K562 (cell line): ENCODE measurements around the gene DHRS3. TPM values are rescaled to one million over a fixed set of nuclear protein-coding genes. Genes with fewer than 3 reads are reported as not detected.
A peak's percentile ranks its signal among the peaks of the same experiment; 100 is the strongest.

Experiments used
- AFF4 ChIP-seq: sonication (generic); formaldehyde crosslinking; IDR thresholded peaks from 2 replicates; pipeline ENCODE4 v1.8.0; 2023; ENCODE audit warnings: mild to moderate bottlenecking, missing genetic modification reagents
- ARNT ChIP-seq, 2 experiments: fragments of 450-650 bp; IDR thresholded peaks; 2 replicates each; pipeline ENCODE4 v1.6.1; 2016; ENCODE audit warnings: mild to moderate bottlenecking in 1 of 2
- CCNT2 ChIP-seq: IDR thresholded peaks from 2 replicates; pipeline ENCODE4 v1.6.1; 2011; ENCODE audit warnings: borderline replicate concordance, low read depth, mild to moderate bottlenecking, moderate library complexity, mixed read lengths, low read length; ENCODE audit not compliant: insufficient read length; ENCODE audit errors: extremely low read depth
- CTBP1 ChIP-seq: fragments of 450-650 bp; IDR thresholded peaks from 2 replicates; pipeline ENCODE4 v1.6.1; 2016; ENCODE audit warnings: borderline replicate concordance
- EHMT2 ChIP-seq: fragments of 450-650 bp; IDR thresholded peaks from 2 replicates; pipeline ENCODE4 v1.6.1; 2018; ENCODE audit warnings: antibody characterized with exemption
- EP300 ChIP-seq: IDR thresholded peaks from 2 replicates; pipeline ENCODE4 v1.6.1; 2012; ENCODE audit warnings: low read length, improper control_type of control experiment
- HSF4 ChIP-seq: fragments of 250-450 bp; sonication (Bioruptor Pico); IDR thresholded peaks from 2 replicates; pipeline ENCODE4 v2.1.2; 2022; ENCODE audit warnings: mild to moderate bottlenecking, moderate library complexity, borderline replicate concordance
- MYC ChIP-seq, 2 experiments: fragments of 250-450 bp in 1 of 2; sonication (Bioruptor Pico) in 1 of 2; IDR thresholded peaks; 2 replicates each; pipeline versions ENCODE4 v1.5.1 to v1.6.1; 2012 to 2021; ENCODE audit warnings: low read depth in 2 of 2, borderline replicate concordance in 1 of 2, improper control_type of control experiment in 1 of 2, low read length in 1 of 2, mild to moderate bottlenecking in 1 of 2, moderate library complexity in 1 of 2
- PHTF2 ChIP-seq: fragments of 250-450 bp; sonication (Bioruptor Pico); IDR thresholded peaks from 2 replicates; pipeline ENCODE4 v1.5.0; 2021; ENCODE audit warnings: mild to moderate bottlenecking
- REST ChIP-seq, 2 experiments: fragments of 450-650 bp; formaldehyde crosslinking in 1 of 2; IDR thresholded peaks; 2 replicates each; pipeline versions ENCODE4 v1.4.0 to v1.6.1; 2014 to 2020; ENCODE audit warnings: mild to moderate bottlenecking in 2 of 2, borderline replicate concordance in 1 of 2, low read depth in 1 of 2
- SMARCE1 ChIP-seq: fragments of 450-650 bp; IDR thresholded peaks from 2 replicates; pipeline ENCODE4 v1.7.1; 2016; ENCODE audit warnings: mild to moderate bottlenecking
- SOX6 ChIP-seq: fragments of 450-650 bp; IDR thresholded peaks from 2 replicates; pipeline ENCODE4 v1.6.1; 2014; ENCODE audit warnings: mild to moderate bottlenecking
- ZNF57 ChIP-seq: fragments of 450-650 bp; formaldehyde crosslinking; IDR thresholded peaks from 2 replicates; pipeline ENCODE4 v1.4.0; 2020; ENCODE audit warnings: mild to moderate bottlenecking, moderate library complexity
- polyA plus RNA-seq, 8 experiments: library from polyadenylated mRNA; depleted of rRNA in 4 of 8; stranded (reverse) in 5 of 8; unstranded in 3 of 8; fragments of >200 nt; fragmentation: Nextera tagmentation in 2 of 8; fragmentation: Illumina TruSeq in 1 of 8; extraction: Ambion mirVana in 2 of 8; extraction: Trizol in 1 of 8; gene quantifications; 2 replicates each; pipeline versions ENCODE4 v1.2.1 to v1.2.3, GENCODE V29; 2011 to 2014; ENCODE audit warnings: inconsistent platforms in 1 of 8, missing spikeins in 1 of 8
- total RNA-seq, 7 experiments: library from RNA; depleted of rRNA in 6 of 7; stranded (reverse); fragments of >200 nt in 6 of 7; fragmentation: Illumina TruSeq in 2 of 7; extraction: Trizol in 2 of 7; gene quantifications; 2 replicates each; pipeline versions ENCODE4 v1.2.1 to v1.2.3, GENCODE V29; 2011 to 2021; ENCODE audit warnings: low replicate concordance in 1 of 7
- TF ChIP-seq, protein P1 (sequence below): sonication (generic); formaldehyde crosslinking; IDR thresholded peaks from 2 replicates; pipeline ENCODE4 v1.8.0; 2022; ENCODE audit warnings: missing genetic modification reagents, mild to moderate bottlenecking, borderline replicate concordance

The DHRS3 gene
- total and polyA plus RNA-seq, 9 of the 15 experiments (the other 6 are each of a cell fraction or from before 2014, with no cell fraction given) = 21.0 to 116 (median 58.7) TPM

DNA sequence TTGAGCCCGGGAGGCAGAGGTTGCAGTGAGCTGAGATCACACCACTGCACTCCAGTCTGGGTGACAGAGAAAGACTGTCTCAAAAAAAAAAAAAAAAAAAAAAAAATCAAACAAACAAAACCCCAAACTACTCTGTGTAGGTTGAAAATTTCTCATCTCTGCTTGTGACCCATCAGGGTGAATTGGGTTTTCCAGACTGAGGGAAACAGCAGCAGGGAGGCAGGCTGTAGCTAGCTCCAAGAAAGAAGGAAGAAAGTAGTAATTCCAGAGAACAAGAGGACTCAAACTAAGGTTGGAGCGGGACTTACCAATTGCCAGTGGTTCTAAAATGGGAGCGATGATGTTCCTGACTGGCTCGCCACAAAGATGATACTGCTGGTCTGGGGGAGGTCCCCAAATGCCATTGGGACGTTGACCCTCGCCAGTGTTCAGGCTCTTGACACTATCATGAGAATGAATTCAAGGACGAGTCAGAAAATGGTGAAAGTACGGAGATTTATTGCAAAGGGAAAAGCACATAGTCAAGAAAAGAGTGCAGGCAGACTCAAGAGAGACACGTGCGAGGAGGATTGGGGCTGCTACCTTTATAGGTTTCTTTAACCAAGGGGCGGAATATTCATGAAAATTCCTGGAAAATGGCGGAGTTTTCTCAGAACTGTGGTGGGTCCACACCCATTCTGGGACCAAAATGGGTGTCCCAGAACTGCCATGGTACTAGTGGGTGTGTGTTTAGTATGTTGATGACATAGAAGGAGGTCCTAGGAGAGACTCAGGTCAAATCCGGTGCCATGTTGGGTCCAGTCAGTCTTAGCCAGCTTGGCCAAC lies 39.3 kb upstream of the DHRS3 start (continued):
- TF ChIP-seq CCNT2 = no peak
- TF ChIP-seq EHMT2 = no peak
- TF ChIP-seq EP300 = peak; percentile 39; the same call in 1 of the 2 replicates
- TF ChIP-seq HSF4 (CRISPR knock-in tag) = no peak
- TF ChIP-seq ZNF57 (CRISPR knock-in tag) = no peak
- TF ChIP-seq AFF4 (CRISPR knock-in tag) = no peak; the same call in 1 of the 2 replicates
- TF ChIP-seq ARNT (IDR thresholded peaks at IDR 0.05) = peak in 1 of 2 experiments; percentile 60; a peak in 2 of 4 replicates
- no peak; the same call in 1 of the 2 replicates for TF ChIP-seq SMARCE1
- peak; percentile 62 for TF ChIP-seq REST (IDR thresholded peaks at IDR 0.05; ENCODE audit: borderline replicate concordance)
- TF ChIP-seq REST (CRISPR knock-in tag; IDR thresholded peaks at IDR 0.05; ENCODE audit: low read depth) = no peak
- TF ChIP-seq, protein P1, sequence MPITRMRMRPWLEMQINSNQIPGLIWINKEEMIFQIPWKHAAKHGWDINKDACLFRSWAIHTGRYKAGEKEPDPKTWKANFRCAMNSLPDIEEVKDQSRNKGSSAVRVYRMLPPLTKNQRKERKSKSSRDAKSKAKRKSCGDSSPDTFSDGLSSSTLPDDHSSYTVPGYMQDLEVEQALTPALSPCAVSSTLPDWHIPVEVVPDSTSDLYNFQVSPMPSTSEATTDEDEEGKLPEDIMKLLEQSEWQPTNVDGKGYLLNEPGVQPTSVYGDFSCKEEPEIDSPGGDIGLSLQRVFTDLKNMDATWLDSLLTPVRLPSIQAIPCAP = no peak
- peak; percentile 46; the same call in 1 of the 2 replicates for TF ChIP-seq SOX6
- peak; percentile 97 for TF ChIP-seq MYC (IDR thresholded peaks at IDR 0.05; ENCODE audit: low read depth, low read length)
- TF ChIP-seq MYC (CRISPR knock-in tag; IDR thresholded peaks at IDR 0.05; ENCODE audit: borderline replicate concordance, low read depth) = no peak
- peak; percentile 70 for TF ChIP-seq CTBP1
- no peak for TF ChIP-seq PHTF2 (CRISPR knock-in tag)
